ENCODE data around the gene EIPR1.

EIPR1 gene

DNA sequence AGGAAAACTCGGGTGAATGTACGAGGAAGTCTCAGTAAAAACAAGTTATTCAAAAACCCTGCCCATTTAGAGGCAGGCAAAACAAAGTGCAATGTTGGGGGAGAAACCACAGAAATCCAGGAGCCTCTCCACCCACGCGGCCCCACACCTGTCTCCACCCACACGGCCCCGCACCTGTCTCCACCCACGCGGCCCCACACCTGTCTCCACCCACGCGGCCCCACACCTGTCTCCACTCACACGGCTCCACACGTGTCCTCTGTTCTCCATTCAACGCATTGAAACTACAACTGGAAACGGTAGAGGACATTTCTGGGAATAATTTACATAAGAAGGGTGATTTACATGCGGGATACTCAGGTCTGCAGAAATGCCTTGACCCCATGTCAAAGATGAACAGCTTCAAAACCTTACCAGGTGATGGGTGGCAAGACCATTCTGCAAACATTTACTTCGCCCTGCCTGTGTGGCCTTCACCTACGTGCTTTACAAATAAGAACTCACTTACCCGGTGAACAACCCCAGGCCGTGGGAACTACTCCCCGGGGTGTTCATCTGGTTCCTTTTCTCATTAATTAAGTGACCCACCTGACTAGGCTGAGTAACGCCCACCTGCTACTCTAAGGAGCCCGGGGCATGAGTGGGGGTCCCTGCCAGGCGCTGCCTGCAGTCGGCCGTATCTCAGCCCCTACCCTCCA lies 100.4 kb downstream of the EIPR1 start:
- H2AFZ ChIP-seq (ENCODE audit: low read depth, low read length), result no peak overlapping the region
- no peak overlapping the region for H3K4me3 ChIP-seq (ENCODE audit: insufficient read depth in 1 of 2, low read depth in 1 of 2, low read length in 2 of 2)
- H3K27ac ChIP-seq (ENCODE audit: low read length, poor library complexity, severe bottlenecking), result no peak overlapping the region
- peaks cover 46% of the 10 kb centered on the region for H3K79me1 ChIP-seq (replicated peaks; ENCODE audit: low read length, poor library complexity, severe bottlenecking)
- no peak overlapping the region for H3K23ac ChIP-seq (ENCODE audit: low read length in 2 of 2)
- no peak overlapping the region for H3K18ac ChIP-seq (ENCODE audit: low read depth in 1 of 2, low read length in 2 of 2)
- H2BK15ac ChIP-seq (ENCODE audit: low read depth, poor library complexity, severe bottlenecking), result no peak overlapping the region
- no peaks in the 10 kb centered on the region for H3K27me3 ChIP-seq (ENCODE audit: control insufficient read depth in 1 of 2, insufficient read depth in 1 of 2, low read length in 2 of 2)
- no peak overlapping the region for H2BK12ac ChIP-seq (ENCODE audit: low read length in 2 of 2)
- H3K9ac ChIP-seq (ENCODE audit: low read length), result no peak overlapping the region
- DNase-seq, result no peak
- no peak overlapping the region for H2BK120ac ChIP-seq (ENCODE audit: low read depth, low read length)
- H3K4me2 ChIP-seq (ENCODE audit: low read length, poor library complexity, severe bottlenecking), result no peak overlapping the region
- peaks cover 0 to 21% of the 10 kb centered on the region in 2 experiments for H3K36me3 ChIP-seq (ENCODE audit: control insufficient read depth in 1 of 2, insufficient read depth in 2 of 2, low read depth in 1 of 2, low read length in 2 of 2)
- H3K9me3 ChIP-seq (ENCODE audit: control insufficient read depth, low read length), result no peaks in the 10 kb centered on the region
- H2AK5ac ChIP-seq (ENCODE audit: low read length, severe bottlenecking), result no peak overlapping the region
- whole genome bisulfite sequencing, result 91% methylated on average over 21 of the region's 25 CpGs
- no peak overlapping the region for H4K91ac ChIP-seq (ENCODE audit: low read length)
- peaks cover 8% of the 10 kb centered on the region for H3K4me1 ChIP-seq (ENCODE audit: control insufficient read depth, insufficient read depth, low read depth, low read length)
- no peak overlapping the region for H3K14ac ChIP-seq (ENCODE audit: low read length in 2 of 2)
- no peak overlapping the region for H2BK5ac ChIP-seq (ENCODE audit: low read depth, low read length, poor library complexity, severe bottlenecking)
- no peak overlapping the region for H3K4ac ChIP-seq (ENCODE audit: low read depth in 1 of 2, low read length in 2 of 2)
- H4K8ac ChIP-seq (ENCODE audit: low read length), result no peak overlapping the region

GRCh38 chr2:3272761-3273160 lies 104.9 kb downstream of the EIPR1 start:
- Histone ChIP-seq H3K9ac (ENCODE audit: low read length) (no peak overlapping the region), H3K9me3 (ENCODE audit: control insufficient read depth, low read length) (no peaks in the 10 kb centered on the region), H3K4me3 (ENCODE audit: insufficient read depth in 1 of 2, low read depth in 1 of 2, low read length in 2 of 2) (no peak overlapping the region), H2AFZ (ENCODE audit: low read depth, low read length) (no peak overlapping the region), H3K79me1 (replicated peaks; ENCODE audit: low read length, poor library complexity, severe bottlenecking) (peaks cover 33% of the 10 kb centered on the region), H4K8ac (ENCODE audit: low read length) (no peak overlapping the region), H2BK120ac (ENCODE audit: low read depth, low read length) (no peak overlapping the region), H3K18ac (ENCODE audit: low read depth in 1 of 2, low read length in 2 of 2) (no peak overlapping the region), H2BK12ac (ENCODE audit: low read length in 2 of 2) (no peak overlapping the region), H3K4me2 (ENCODE audit: low read length, poor library complexity, severe bottlenecking) (no peak overlapping the region), H4K91ac (ENCODE audit: low read length) (no peak overlapping the region), H3K36me3 (ENCODE audit: control insufficient read depth in 1 of 2, insufficient read depth in 2 of 2, low read depth in 1 of 2, low read length in 2 of 2) (peaks cover 0 to 13% of the 10 kb centered on the region in 2 experiments), H2AK5ac (ENCODE audit: low read length, severe bottlenecking) (no peak overlapping the region), H3K23ac (ENCODE audit: low read length in 2 of 2) (no peak overlapping the region), H3K4me1 (ENCODE audit: control insufficient read depth, insufficient read depth, low read depth, low read length) (no peaks in the 10 kb centered on the region), H3K14ac (ENCODE audit: low read length in 2 of 2) (no peak overlapping the region), H2BK5ac (ENCODE audit: low read depth, low read length, poor library complexity, severe bottlenecking) (no peak overlapping the region), H3K27me3 (ENCODE audit: control insufficient read depth in 1 of 2, insufficient read depth in 1 of 2, low read length in 2 of 2) (no peaks in the 10 kb centered on the region), H3K27ac (ENCODE audit: low read length, poor library complexity, severe bottlenecking) (no peak overlapping the region), H3K4ac (ENCODE audit: low read depth in 1 of 2, low read length in 2 of 2) (no peak overlapping the region), H2BK15ac (ENCODE audit: low read depth, poor library complexity, severe bottlenecking) (no peak overlapping the region)
- no peak for DNase-seq
- 95% methylated on average over 3 of the region's 7 CpGs for WGBS

GRCh38 chr2:3270095-3270478 lies 107.5 kb downstream of the EIPR1 start:
- H2BK12ac ChIP-seq (ENCODE audit: low read length in 2 of 2), result no peak overlapping the region
- H3K27me3 ChIP-seq (ENCODE audit: control insufficient read depth in 1 of 2, insufficient read depth in 1 of 2, low read length in 2 of 2), result no peaks in the 10 kb centered on the region
- no peak overlapping the region for H2BK15ac ChIP-seq (ENCODE audit: low read depth, poor library complexity, severe bottlenecking)
- H3K27ac ChIP-seq (ENCODE audit: low read length, poor library complexity, severe bottlenecking), result no peak overlapping the region
- H3K4ac ChIP-seq (ENCODE audit: low read depth in 1 of 2, low read length in 2 of 2), result no peak overlapping the region
- H3K4me1 ChIP-seq (ENCODE audit: control insufficient read depth, insufficient read depth, low read depth, low read length), result peaks cover 2% of the 10 kb centered on the region
- no peak overlapping the region for H2BK5ac ChIP-seq (ENCODE audit: low read depth, low read length, poor library complexity, severe bottlenecking)
- H3K9ac ChIP-seq (ENCODE audit: low read length), result no peak overlapping the region
- H4K91ac ChIP-seq (ENCODE audit: low read length), result no peak overlapping the region
- peaks cover 32% of the 10 kb centered on the region for H3K79me1 ChIP-seq (replicated peaks; ENCODE audit: low read length, poor library complexity, severe bottlenecking)
- peaks cover 0 to 12% of the 10 kb centered on the region in 2 experiments for H3K36me3 ChIP-seq (ENCODE audit: control insufficient read depth in 1 of 2, insufficient read depth in 2 of 2, low read depth in 1 of 2, low read length in 2 of 2)
- H2AFZ ChIP-seq (ENCODE audit: low read depth, low read length), result no peak overlapping the region
- H3K14ac ChIP-seq (ENCODE audit: low read length in 2 of 2), result no peak overlapping the region
- no peaks in the 10 kb centered on the region for H3K9me3 ChIP-seq (ENCODE audit: control insufficient read depth, low read length)
- no peak overlapping the region for H2AK5ac ChIP-seq (ENCODE audit: low read length, severe bottlenecking)
- no peak overlapping the region for H3K4me3 ChIP-seq (ENCODE audit: insufficient read depth in 1 of 2, low read depth in 1 of 2, low read length in 2 of 2)
- 98% methylated on average over 8 of the region's 8 CpGs for WGBS
- H4K8ac ChIP-seq (ENCODE audit: low read length), result no peak overlapping the region
- no peak overlapping the region for H3K23ac ChIP-seq (ENCODE audit: low read length in 2 of 2)
- DNase-seq, result no peak
- H3K18ac ChIP-seq (ENCODE audit: low read depth in 1 of 2, low read length in 2 of 2), result no peak overlapping the region
- no peak overlapping the region for H2BK120ac ChIP-seq (ENCODE audit: low read depth, low read length)
- no peak overlapping the region for H3K4me2 ChIP-seq (ENCODE audit: low read length, poor library complexity, severe bottlenecking)

GRCh38 chr2:3269425-3270094 lies 108.1 kb downstream of the EIPR1 start:
- WGBS, result 92% methylated on average over 18 of the region's 22 CpGs
- H3K36me3 ChIP-seq (ENCODE audit: control insufficient read depth in 1 of 2, insufficient read depth in 2 of 2, low read depth in 1 of 2, low read length in 2 of 2), result peaks cover 0 to 12% of the 10 kb centered on the region in 2 experiments
- no peak overlapping the region for H2BK5ac ChIP-seq (ENCODE audit: low read depth, low read length, poor library complexity, severe bottlenecking)
- H4K91ac ChIP-seq (ENCODE audit: low read length), result no peak overlapping the region
- H3K9ac ChIP-seq (ENCODE audit: low read length), result no peak overlapping the region
- no peak overlapping the region for H3K14ac ChIP-seq (ENCODE audit: low read length in 2 of 2)
- no peak overlapping the region for H3K18ac ChIP-seq (ENCODE audit: low read depth in 1 of 2, low read length in 2 of 2)
- no peak overlapping the region for H4K8ac ChIP-seq (ENCODE audit: low read length)
- no peak overlapping the region for H2BK120ac ChIP-seq (ENCODE audit: low read depth, low read length)
- no peaks in the 10 kb centered on the region for H3K27me3 ChIP-seq (ENCODE audit: control insufficient read depth in 1 of 2, insufficient read depth in 1 of 2, low read length in 2 of 2)
- no peak overlapping the region for H2AFZ ChIP-seq (ENCODE audit: low read depth, low read length)
- peaks cover 2% of the 10 kb centered on the region for H3K4me1 ChIP-seq (ENCODE audit: control insufficient read depth, insufficient read depth, low read depth, low read length)
- no peak overlapping the region for H3K4me2 ChIP-seq (ENCODE audit: low read length, poor library complexity, severe bottlenecking)
- H3K4ac ChIP-seq (ENCODE audit: low read depth in 1 of 2, low read length in 2 of 2), result no peak overlapping the region
- no peak overlapping the region for H2BK15ac ChIP-seq (ENCODE audit: low read depth, poor library complexity, severe bottlenecking)
- no peak overlapping the region for H2AK5ac ChIP-seq (ENCODE audit: low read length, severe bottlenecking)
- H3K79me1 ChIP-seq (replicated peaks; ENCODE audit: low read length, poor library complexity, severe bottlenecking), result peaks cover 33% of the 10 kb centered on the region
- H2BK12ac ChIP-seq (ENCODE audit: low read length in 2 of 2), result no peak overlapping the region
- no peak for DNase-seq
- no peak overlapping the region for H3K23ac ChIP-seq (ENCODE audit: low read length in 2 of 2)
- H3K27ac ChIP-seq (ENCODE audit: low read length, poor library complexity, severe bottlenecking), result no peak overlapping the region
- H3K9me3 ChIP-seq (ENCODE audit: control insufficient read depth, low read length), result no peaks in the 10 kb centered on the region
- H3K4me3 ChIP-seq (ENCODE audit: insufficient read depth in 1 of 2, low read depth in 1 of 2, low read length in 2 of 2), result no peak overlapping the region
